ENCODE results near the gene VASH2.
"Not testable (repeated sequence)": the region's sequence is repeated elsewhere in the genome, so short reads cannot be mapped to it uniquely, and the experiment has no call there.

Gene VASH2

GRCh38 chr1:212959266-212960220, 9.2 kb downstream of the VASH2 start:
- no peak for FAIRE-seq

GRCh38 chr1:212960932-212961331, 10.6 kb downstream of the VASH2 start:
- FAIRE-seq: no peak

DNA sequence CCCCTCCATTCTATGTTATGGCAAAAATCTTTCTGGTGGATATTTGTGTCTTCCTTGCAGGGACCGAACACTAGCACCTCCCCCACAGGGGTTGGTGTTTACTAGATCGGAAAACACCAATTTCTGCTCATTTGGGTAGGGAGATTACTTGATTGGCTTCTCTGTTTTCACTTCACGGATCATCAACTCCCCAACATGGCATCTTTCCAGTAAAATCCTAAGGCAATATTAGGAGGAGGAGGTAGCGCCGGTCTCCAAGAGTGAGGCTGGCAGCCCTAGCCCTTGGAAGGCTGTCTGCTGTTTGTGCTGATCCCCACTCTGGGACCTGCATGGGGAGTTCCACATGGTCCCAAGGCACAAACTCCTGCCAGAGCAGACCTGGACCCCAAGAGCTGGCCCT, 12.2 kb downstream of the VASH2 start:
- FAIRE-seq: no peak

DNA sequence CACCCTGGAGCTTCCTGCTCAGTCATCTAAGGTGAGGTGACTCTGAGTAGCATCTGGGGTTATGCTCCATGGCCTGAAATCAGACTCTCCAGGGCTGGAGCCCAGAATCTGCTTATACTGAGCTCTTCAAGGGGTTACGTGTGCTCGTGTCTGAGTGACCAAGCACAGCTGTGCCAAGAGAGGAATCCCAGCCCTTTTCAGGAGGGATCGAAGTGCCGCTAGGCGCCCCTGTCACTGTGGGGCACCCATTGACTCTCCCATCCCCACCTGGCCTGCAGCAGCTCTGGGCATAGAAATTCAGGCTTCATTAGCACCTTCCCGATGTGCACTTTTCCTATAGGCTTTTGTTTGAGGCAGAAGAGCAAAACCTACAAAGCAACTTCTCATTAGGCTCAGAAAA, 13.8 kb downstream of the VASH2 start:
- no peak for FAIRE-seq

GRCh38 chr1:212964993-212965392, 14.7 kb downstream of the VASH2 start:
- not testable (repeated sequence) for FAIRE-seq

- FAIRE-seq: no peak
Observed at GRCh38 chr1:212966616-212967015, 16.3 kb downstream of the VASH2 start.

DNA sequence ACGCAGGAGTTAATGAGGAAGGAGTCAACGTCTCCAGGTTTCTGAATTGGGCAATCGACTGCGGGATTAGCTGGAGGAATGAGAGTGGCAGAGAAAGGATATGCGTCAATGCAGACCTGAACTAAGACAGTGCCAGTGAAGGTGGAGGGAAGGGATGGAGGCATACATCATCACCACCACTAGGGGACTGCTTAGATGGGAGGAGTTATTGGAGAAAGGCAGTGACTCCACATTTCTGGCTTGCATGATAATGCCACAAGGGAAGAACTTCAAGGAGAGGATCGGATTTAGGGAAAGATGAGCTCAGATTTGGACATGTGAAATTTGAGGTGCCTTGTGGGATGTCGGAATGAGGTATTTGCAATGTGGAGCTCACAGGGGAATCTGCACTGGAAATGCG, 17.5 kb downstream of the VASH2 start:
- no peak for FAIRE-seq

- FAIRE-seq: no peak
Observed at GRCh38 chr1:212968368-212968863, 18.1 kb downstream of the VASH2 start.

DNA sequence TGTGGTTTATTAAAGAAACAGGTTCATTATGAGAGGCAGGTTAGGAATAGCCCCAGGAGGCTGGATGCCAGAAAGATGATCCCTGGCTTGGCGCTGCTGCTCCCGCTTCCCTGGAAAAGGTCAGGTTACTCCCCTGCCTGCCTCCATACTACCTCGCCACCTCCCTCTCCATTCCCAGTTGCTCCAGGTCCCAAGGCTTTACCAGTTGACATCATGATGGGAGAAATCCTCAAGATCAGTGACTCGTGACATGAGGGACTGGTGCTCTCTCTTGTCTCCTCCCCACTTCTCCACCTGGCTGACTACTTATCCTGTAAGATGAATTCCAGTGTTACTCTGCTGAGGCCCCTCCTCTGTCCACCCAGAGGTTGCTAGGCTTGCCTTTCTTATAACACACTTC, 19.7 kb downstream of the VASH2 start:
- FAIRE-seq: no peak

GRCh38 chr1:212971312-212971711, 21.0 kb downstream of the VASH2 start:
- no peak for FAIRE-seq

- no peak for FAIRE-seq
Observed at GRCh38 chr1:212973426-212973825, 23.1 kb downstream of the VASH2 start.

GRCh38 chr1:212973899-212974298, 23.6 kb downstream of the VASH2 start:
- no peak for FAIRE-seq

- no peak for FAIRE-seq
Observed at GRCh38 chr1:212974711-212975110, 24.4 kb downstream of the VASH2 start.

- no peak for FAIRE-seq
Observed at GRCh38 chr1:212975111-212975918, 25.0 kb downstream of the VASH2 start.

DNA sequence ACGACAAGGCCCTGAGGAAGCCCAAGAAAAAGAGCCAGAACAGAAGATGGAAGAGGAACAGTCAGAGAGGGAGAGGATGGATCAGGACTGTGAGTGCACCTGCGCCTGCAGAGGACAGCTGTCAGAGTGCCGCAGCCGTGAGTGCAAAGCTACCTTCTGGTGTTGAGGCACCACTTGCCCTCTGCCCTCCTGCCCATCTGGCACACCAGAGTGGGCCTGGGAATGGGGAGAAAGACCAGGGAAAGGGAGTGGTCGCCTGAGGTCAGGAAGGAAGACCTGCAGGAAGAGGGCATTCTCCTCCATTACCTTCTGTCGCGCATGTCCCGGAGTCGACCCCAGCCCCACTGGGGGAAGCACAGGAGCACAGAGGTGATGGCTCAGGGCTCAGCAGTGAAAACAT, 26.2 kb downstream of the VASH2 start:
- no peak for FAIRE-seq

DNA sequence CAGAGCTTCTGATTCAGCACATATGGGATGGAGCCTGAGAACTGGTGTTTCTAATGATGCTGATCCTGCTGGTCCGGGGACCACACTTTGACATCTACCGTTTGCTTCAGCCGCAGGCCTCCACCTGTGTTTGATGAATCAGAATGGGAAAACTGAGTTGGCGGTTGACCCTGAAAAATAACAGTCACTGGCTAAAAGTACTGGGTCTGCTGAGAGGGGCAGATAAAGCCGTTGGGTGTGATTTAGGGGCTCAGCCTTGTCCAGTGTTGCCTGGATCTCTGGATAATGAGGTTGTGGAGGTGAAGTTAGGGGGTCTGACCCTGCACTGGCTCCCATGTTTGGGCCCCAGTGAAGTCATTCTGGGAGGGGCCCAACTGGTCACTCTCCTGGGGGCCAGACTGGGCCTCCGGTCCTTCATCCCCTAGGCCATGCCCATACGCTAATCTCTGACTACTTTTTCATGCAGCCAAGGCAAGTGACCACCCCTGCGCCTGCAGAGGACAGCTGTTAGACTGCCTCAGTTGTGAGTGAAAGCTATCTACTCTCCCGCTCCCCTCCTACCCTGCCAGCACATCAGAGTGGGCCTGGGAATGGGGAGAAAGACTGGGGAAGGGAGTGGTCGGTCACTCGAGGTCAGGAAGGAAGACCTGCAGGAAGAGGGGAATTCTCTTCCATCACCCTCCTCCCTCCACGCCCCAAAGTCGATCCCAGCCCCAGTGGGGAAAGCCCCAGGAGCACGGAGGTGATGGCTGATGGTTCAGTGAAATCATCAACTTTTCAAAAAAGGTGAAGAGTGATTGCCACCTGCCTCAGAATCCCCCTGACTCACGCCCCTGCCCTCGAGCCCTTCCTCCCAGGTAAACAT, 27.7 kb downstream of the VASH2 start:
- FAIRE-seq: no peak

DNA sequence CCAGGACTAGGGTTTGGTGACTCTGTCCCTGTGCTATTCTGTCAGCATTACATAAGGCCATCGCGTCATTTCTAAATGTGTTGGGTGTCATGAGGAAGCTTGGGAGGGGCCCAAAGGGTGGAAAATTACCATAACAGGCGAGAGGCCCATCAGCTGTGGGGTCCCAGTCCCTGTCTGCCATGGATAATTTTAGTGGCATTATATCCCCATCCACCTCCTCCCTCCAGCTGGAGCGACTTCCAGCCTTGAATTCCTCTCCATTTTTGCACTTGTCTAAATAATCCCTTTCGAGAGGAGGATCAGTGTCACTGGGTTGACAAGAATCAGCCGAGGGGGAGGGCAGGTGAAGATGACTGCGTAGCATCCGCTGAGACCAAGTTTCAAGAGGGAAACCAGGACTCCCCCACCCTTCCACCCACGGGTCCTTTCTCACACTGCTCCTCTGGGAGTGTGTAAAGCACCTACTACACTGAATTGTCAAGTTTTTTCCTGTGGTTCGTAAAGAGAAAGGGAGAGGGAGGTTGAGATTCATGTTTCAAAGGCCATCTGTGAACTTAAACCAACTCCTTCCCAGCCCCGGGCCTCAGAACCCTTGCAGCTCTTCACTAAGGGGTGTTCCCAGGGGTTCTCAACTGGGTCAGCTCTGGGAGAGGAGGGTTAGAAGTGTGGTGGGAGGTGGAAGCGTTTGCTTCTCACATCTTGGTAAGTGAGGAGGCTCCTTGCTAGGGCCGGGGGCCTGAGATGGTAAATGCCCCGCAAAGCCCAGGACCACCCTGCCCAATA, 29.2 kb downstream of the VASH2 start:
- FAIRE-seq: no peak

GRCh38 chr1:212980123-212980785, 29.9 kb downstream of the VASH2 start:
- no peak for FAIRE-seq

- no peak for FAIRE-seq
Observed at GRCh38 chr1:212981025-212981495, 30.7 kb downstream of the VASH2 start.

DNA sequence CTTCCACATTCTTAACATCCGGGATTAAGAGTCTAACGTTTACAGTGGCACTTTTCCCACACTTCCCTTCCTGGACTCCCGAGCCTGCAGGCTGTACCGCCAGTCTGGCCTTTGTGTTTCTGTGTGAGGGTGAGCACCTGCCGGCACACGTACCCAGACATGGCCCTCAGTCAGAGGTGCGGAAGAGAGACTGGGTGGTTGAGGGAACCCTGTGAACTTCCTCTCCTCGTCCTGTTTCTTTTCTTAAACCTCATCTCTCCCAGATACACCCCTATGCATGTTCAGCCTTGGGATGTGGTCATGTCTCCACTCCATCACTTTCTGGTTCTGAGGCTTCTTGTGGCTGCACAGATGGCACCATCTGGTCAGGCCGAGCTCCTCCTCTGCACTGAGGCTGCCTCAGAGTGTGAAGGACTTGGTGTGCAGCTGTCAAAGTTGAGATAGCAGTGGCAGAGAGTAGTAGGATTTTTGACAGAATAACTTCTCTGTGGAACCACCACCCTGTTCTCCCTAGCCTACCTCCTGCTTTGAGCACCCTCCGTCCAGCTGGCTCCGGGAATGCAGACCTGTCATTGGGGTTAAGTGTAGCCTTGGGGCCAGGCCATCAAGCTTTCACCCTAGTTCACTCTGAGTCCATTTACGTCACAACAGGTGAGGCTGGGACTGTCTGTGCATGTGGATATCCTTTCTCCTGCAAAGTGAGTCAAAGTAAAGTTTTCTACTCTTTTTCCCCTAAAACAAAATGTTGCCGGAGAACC, 31.4 kb downstream of the VASH2 start:
- FAIRE-seq: no peak
